Trophoblast cell (in vitro differentiated cells and primary cell): ENCODE results near the gene RGS7BP.
"Not testable (repeated sequence)": the region's sequence is repeated elsewhere in the genome, so short reads cannot be mapped to it uniquely, and the experiment has no call there.

ENCODE experiments used
- DNase-seq, 2 donors: peaks; one replicate each; pipeline ENCODE4 v3.0.0-alpha.2; 2016
- H2AFZ ChIP-seq: 2 replicates; pipeline ENCODE4 v1.6.1; 2013; ENCODE audit warnings: low read length, moderate library complexity, mild to moderate bottlenecking; ENCODE audit not compliant: insufficient read depth, poor library complexity
- H2AK5ac ChIP-seq: 2 replicates; pipeline ENCODE4 v1.6.1; 2013; ENCODE audit warnings: mild to moderate bottlenecking, low read length
- H2BK120ac ChIP-seq: 2 replicates; pipeline ENCODE4 v1.6.1; 2013; ENCODE audit warnings: low read length, mild to moderate bottlenecking, moderate library complexity; ENCODE audit not compliant: insufficient read depth, poor library complexity
- H2BK12ac ChIP-seq: 2 replicates; pipeline ENCODE4 v1.6.1; 2013; ENCODE audit warnings: mild to moderate bottlenecking, low read length, moderate library complexity
- H2BK5ac ChIP-seq: 2 replicates; pipeline ENCODE4 v1.6.1; 2013; ENCODE audit warnings: low read length, low read depth, moderate library complexity, mild to moderate bottlenecking; ENCODE audit not compliant: poor library complexity
- H3K14ac ChIP-seq: 2 replicates; pipeline ENCODE4 v1.6.1; 2013; ENCODE audit warnings: mild to moderate bottlenecking, low read length
- H3K18ac ChIP-seq: 2 replicates; pipeline ENCODE4 v1.6.1; 2013; ENCODE audit warnings: mild to moderate bottlenecking, low read length
- H3K23ac ChIP-seq: 2 replicates; pipeline ENCODE4 v1.6.1; 2013; ENCODE audit warnings: low read length
- H3K27ac ChIP-seq: 2 replicates; pipeline ENCODE4 v1.5.1; 2013; ENCODE audit warnings: low read depth, mild to moderate bottlenecking, inconsistent platforms, low read length, moderate library complexity
- H3K27me3 ChIP-seq: 2 replicates; pipeline ENCODE4 v1.6.1; 2013; ENCODE audit warnings: inconsistent platforms, mild to moderate bottlenecking, low read length, moderate library complexity; ENCODE audit not compliant: insufficient read depth
- H3K36me3 ChIP-seq, 2 experiments: 1 replicate in 1 of 2; 2 replicates in 1 of 2; pipeline ENCODE4 v1.6.1; 2013; ENCODE audit warnings: low read length in 2 of 2, mild to moderate bottlenecking in 2 of 2, moderate library complexity in 1 of 2; ENCODE audit not compliant: insufficient read depth in 2 of 2, control insufficient read depth in 1 of 2
- H3K4ac ChIP-seq: 2 replicates; pipeline ENCODE4 v1.6.1; 2013; ENCODE audit warnings: low read depth, mild to moderate bottlenecking, low read length, moderate library complexity
- H3K4me1 ChIP-seq, 2 experiments: 1 replicate in 1 of 2; 2 replicates in 1 of 2; pipeline ENCODE4 v1.6.1; 2013; ENCODE audit warnings: low read length in 2 of 2, mild to moderate bottlenecking in 2 of 2, moderate library complexity in 1 of 2; ENCODE audit not compliant: insufficient read depth in 2 of 2, control insufficient read depth in 1 of 2
- H3K4me2 ChIP-seq: 2 replicates; pipeline ENCODE4 v1.6.1; 2013; ENCODE audit warnings: inconsistent platforms, mild to moderate bottlenecking, low read length, moderate library complexity
- H3K4me3 ChIP-seq: 2 replicates; pipeline ENCODE4 v1.5.1; 2013; ENCODE audit warnings: mild to moderate bottlenecking, low read depth, low read length, inconsistent platforms
- H3K79me1 ChIP-seq: one replicate; pipeline ENCODE4 v1.6.1; 2013; ENCODE audit warnings: low read length
- H3K79me2 ChIP-seq: 2 replicates; pipeline ENCODE4 v1.6.1; 2013; ENCODE audit warnings: low read length, mild to moderate bottlenecking; ENCODE audit not compliant: control insufficient read depth, insufficient read depth, poor library complexity
- H3K9ac ChIP-seq: 2 replicates; pipeline ENCODE4 v1.6.1; 2013; ENCODE audit warnings: mild to moderate bottlenecking, low read length
- H3K9me3 ChIP-seq: 2 replicates; pipeline ENCODE4 v1.6.1; 2013; ENCODE audit warnings: low read depth, mild to moderate bottlenecking, control low read depth, inconsistent platforms, low read length; ENCODE audit not compliant: insufficient read depth
- H4K12ac ChIP-seq: 2 replicates; pipeline ENCODE4 v1.6.1; 2013; ENCODE audit warnings: low read depth, mild to moderate bottlenecking, low read length, moderate library complexity
- H4K8ac ChIP-seq: 2 replicates; pipeline ENCODE4 v1.6.1; 2013; ENCODE audit warnings: low read depth, mild to moderate bottlenecking, low read length, moderate library complexity
- H4K91ac ChIP-seq: one replicate; pipeline ENCODE4 v1.6.1; 2013; ENCODE audit warnings: low read depth, mild to moderate bottlenecking, low read length, moderate library complexity
- whole genome bisulfite sequencing: extraction: QIAGEN DNeasy Blood & Tissue Kit; methylation state at CpG from one replicate; pipeline ENCODE4 v1.1.7; 2013; ENCODE audit warnings: missing lambda C conversion rate; ENCODE audit not compliant: insufficient read length, insufficient coverage; ENCODE audit errors: extremely low coverage; 5-methylcytosine and 5-hydroxymethylcytosine counted together

The RGS7BP gene

DNA sequence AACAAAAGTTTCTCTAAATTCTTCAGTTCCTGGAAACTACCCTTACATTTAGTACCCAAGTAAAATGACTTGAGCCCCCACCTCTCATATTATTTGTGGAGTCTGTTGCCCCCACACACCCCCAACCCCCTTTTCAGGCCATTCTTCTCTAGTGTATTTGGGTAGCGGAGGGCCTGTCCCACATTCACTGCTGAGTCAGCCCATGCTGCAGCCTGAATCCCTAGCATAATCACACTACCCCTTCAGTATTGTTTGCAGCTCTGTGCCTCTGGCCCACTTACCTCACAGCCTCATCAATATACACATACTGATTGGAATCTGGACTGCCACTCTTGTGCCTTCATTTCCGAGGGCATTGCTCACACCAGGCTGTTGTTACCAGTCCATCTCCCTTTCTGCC is 26.8 kb downstream of the RGS7BP start:
- H3K27me3 ChIP-seq = no peaks in the 10 kb centered on the region
- no peaks in the 10 kb centered on the region for H3K36me3 ChIP-seq
- H2BK120ac ChIP-seq = no peak overlapping the region
- H4K8ac ChIP-seq = no peak overlapping the region
- no peak overlapping the region for H3K27ac ChIP-seq
- no peak overlapping the region for H4K91ac ChIP-seq
- no peak overlapping the region for H3K18ac ChIP-seq
- H3K9me3 ChIP-seq = no peaks in the 10 kb centered on the region
- H3K14ac ChIP-seq = no peak overlapping the region
- H2BK5ac ChIP-seq = no peak overlapping the region
- H3K79me2 ChIP-seq = no peaks in the 10 kb centered on the region
- no peak overlapping the region for H3K4me2 ChIP-seq
- H3K79me1 ChIP-seq = no peaks in the 10 kb centered on the region
- no peak overlapping the region for H2AK5ac ChIP-seq
- no peak overlapping the region for H2BK12ac ChIP-seq
- no peak overlapping the region for H3K4ac ChIP-seq
- no peak overlapping the region for H3K23ac ChIP-seq
- no peak for DNase-seq
- H4K12ac ChIP-seq = no peak overlapping the region
- WGBS = no CpG with 5 or more reads among the region's 2 CpGs
- H3K4me3 ChIP-seq = no peak overlapping the region
- H3K4me1 ChIP-seq = peaks cover 2 to 4% of the 10 kb centered on the region in 2 experiments
- no peak overlapping the region for H3K9ac ChIP-seq
- no peak overlapping the region for H2AFZ ChIP-seq

GRCh38 chr5:64534033-64534432 is 28.2 kb downstream of the RGS7BP start:
- H2BK5ac ChIP-seq = no peak overlapping the region
- H2AK5ac ChIP-seq = no peak overlapping the region
- no peaks in the 10 kb centered on the region for H3K9me3 ChIP-seq
- no CpG with 5 or more reads among the region's 3 CpGs for WGBS
- no peak overlapping the region for H2BK12ac ChIP-seq
- no peak overlapping the region for H3K14ac ChIP-seq
- no peak overlapping the region for H3K9ac ChIP-seq
- no peak overlapping the region for H3K27ac ChIP-seq
- H3K79me2 ChIP-seq = no peaks in the 10 kb centered on the region
- no peak overlapping the region for H4K8ac ChIP-seq
- no peak overlapping the region for H3K18ac ChIP-seq
- no peaks in the 10 kb centered on the region for H3K36me3 ChIP-seq
- no peaks in the 10 kb centered on the region for H3K27me3 ChIP-seq
- H3K4ac ChIP-seq = no peak overlapping the region
- no peak for DNase-seq
- H3K4me2 ChIP-seq = no peak overlapping the region
- peaks cover 2 to 4% of the 10 kb centered on the region in 2 experiments for H3K4me1 ChIP-seq
- no peaks in the 10 kb centered on the region for H3K79me1 ChIP-seq
- no peak overlapping the region for H4K91ac ChIP-seq
- no peak overlapping the region for H3K4me3 ChIP-seq
- H3K23ac ChIP-seq = no peak overlapping the region
- H2AFZ ChIP-seq = no peak overlapping the region
- H2BK120ac ChIP-seq = no peak overlapping the region
- no peak overlapping the region for H4K12ac ChIP-seq

GRCh38 chr5:64557911-64558310 is 52.1 kb downstream of the RGS7BP start:
- Histone ChIP-seq H3K14ac (no peak overlapping the region), H3K27ac (no peak overlapping the region), H3K4me1 (no peaks in the 10 kb centered on the region), H2AFZ (no peak overlapping the region), H2BK12ac (no peak overlapping the region), H3K9ac (no peak overlapping the region), H3K79me1 (no peaks in the 10 kb centered on the region), H4K12ac (no peak overlapping the region), H2BK120ac (no peak overlapping the region), H3K9me3 (no peaks in the 10 kb centered on the region), H2BK5ac (no peak overlapping the region), H4K8ac (no peak overlapping the region), H3K4me3 (no peak overlapping the region), H4K91ac (no peak overlapping the region), H3K23ac (no peak overlapping the region), H3K36me3 (no peaks in the 10 kb centered on the region), H3K18ac (no peak overlapping the region), H3K27me3 (no peaks in the 10 kb centered on the region), H2AK5ac (no peak overlapping the region), H3K79me2 (no peaks in the 10 kb centered on the region), H3K4me2 (no peak overlapping the region), H3K4ac (no peak overlapping the region)
- no peak for DNase-seq
- WGBS = no CpG with 5 or more reads among the region's 2 CpGs

GRCh38 chr5:64558641-64559040 is 52.8 kb downstream of the RGS7BP start:
- H4K91ac ChIP-seq, H3K9ac ChIP-seq, H2BK5ac ChIP-seq, H3K4ac ChIP-seq, H3K14ac ChIP-seq, H3K18ac ChIP-seq, H3K79me1 ChIP-seq, H3K27me3 ChIP-seq, H4K8ac ChIP-seq, H2BK120ac ChIP-seq, H3K23ac ChIP-seq, H3K79me2 ChIP-seq, H3K36me3 ChIP-seq, H3K4me1 ChIP-seq, H3K27ac ChIP-seq, DNase-seq, H3K4me2 ChIP-seq, H2BK12ac ChIP-seq, H4K12ac ChIP-seq, H2AFZ ChIP-seq, H2AK5ac ChIP-seq, H3K9me3 ChIP-seq, H3K4me3 ChIP-seq: not testable (repeated sequence)
- no CpG with 5 or more reads among the region's 4 CpGs for WGBS
